Endothelial cell of umbilical vein (primary cell): ENCODE results near the gene MAPKAP1. TPM values are rescaled to one million over a fixed set of nuclear protein-coding genes. Genes with fewer than 3 reads are reported as not detected.

Experiments used
- BruUV-seq: library from RNA; stranded (reverse); fragments of 400-500 nt; replicated peaks from 2 replicates; lab custom pipeline; 2021; lab: Mats Ljungman, UMichigan
- CTCF ChIA-PET: fragments of 300-600, 350-600 bp; sonication (Branson Sonifier 250); formaldehyde crosslinking; loops from one replicate; lab custom pipeline; 2021; ENCODE audit warnings: antibody characterized with exemption, inconsistent platforms; lab: Charles Lee
- POLR2A ChIA-PET: fragments of 300-600, 350-600 bp; sonication (Branson Sonifier 250); formaldehyde crosslinking; loops from one replicate; lab custom pipeline; 2021; ENCODE audit warnings: antibody characterized with exemption, inconsistent platforms; lab: Charles Lee
- DNase-seq: peaks from one replicate; pipeline ENCODE4 v3.0.0-alpha.2; 2011; ENCODE audit warnings: low read depth, low spot score
- FAIRE-seq: peaks from 2 replicates; lab custom pipeline; 2011; peaks lifted over from hg19 to GRCh38; lab: Jason Lieb, UNC
- H2AFZ ChIP-seq: 2 replicates; pipeline ENCODE4 v1.6.0; 2012; ENCODE audit warnings: low read depth, low read length, control low read depth, inconsistent platforms
- H3K27ac ChIP-seq: 2 replicates; pipeline ENCODE4 v1.5.1; 2011; ENCODE audit warnings: low read depth, mild to moderate bottlenecking, control low read depth, low read length, moderate library complexity; ENCODE audit not compliant: insufficient read depth
- H3K27me3 ChIP-seq, 2 experiments: 2 replicates each; pipeline versions ENCODE4 v1.6.0 to v1.6.1; 2011; ENCODE audit warnings: low read length in 2 of 2, mixed read lengths in 1 of 2; ENCODE audit not compliant: control insufficient read depth in 2 of 2, insufficient read depth in 2 of 2
- H3K36me3 ChIP-seq, 2 experiments: 2 replicates in 1 of 2; 3 replicates in 1 of 2; pipeline ENCODE4 v1.5.1; 2011; ENCODE audit warnings: low read length in 2 of 2, mild to moderate bottlenecking in 1 of 2, moderate library complexity in 1 of 2; ENCODE audit not compliant: control insufficient read depth in 2 of 2, insufficient read depth in 2 of 2; ENCODE audit errors: extremely low read depth in 1 of 2
- H3K4me1 ChIP-seq: 3 replicates; pipeline ENCODE4 v1.5.1; 2011; ENCODE audit warnings: mild to moderate bottlenecking, low read length; ENCODE audit not compliant: control insufficient read depth, insufficient read depth; ENCODE audit errors: extremely low read depth
- H3K4me2 ChIP-seq: 2 replicates; pipeline ENCODE4 v1.6.1; 2011; ENCODE audit warnings: low read length, control low read depth, mixed read lengths; ENCODE audit not compliant: insufficient read depth
- H3K4me3 ChIP-seq, 3 experiments: fragments of 200-600 bp in 1 of 3; sonication (generic), shearing (Covaris generic) in 1 of 3; replicated peaks in 1 of 3; 2 replicates each; pipeline ENCODE4 v1.5.1; 2011 to 2016; ENCODE audit warnings: control low read depth in 3 of 3, low read length in 3 of 3, mild to moderate bottlenecking in 2 of 3, inconsistent platforms in 1 of 3, low read depth in 1 of 3, moderate library complexity in 1 of 3; ENCODE audit not compliant: insufficient read depth in 1 of 3
- H3K79me2 ChIP-seq: 2 replicates; pipeline ENCODE4 v1.6.0; 2012; ENCODE audit warnings: low read length, inconsistent platforms; ENCODE audit not compliant: control insufficient read depth, insufficient read depth
- H3K9ac ChIP-seq: replicated peaks from 2 replicates; pipeline ENCODE3; 2011; ENCODE audit warnings: low read length, control low read depth; ENCODE audit not compliant: insufficient read depth; ENCODE audit errors: extremely low read depth
- H3K9me1 ChIP-seq: replicated peaks from 3 replicates; pipeline ENCODE4 v1.6.0; 2011; ENCODE audit warnings: mild to moderate bottlenecking, low read length; ENCODE audit not compliant: control insufficient read depth, insufficient read depth; ENCODE audit errors: extremely low read depth
- H3K9me3 ChIP-seq: replicated peaks from 2 replicates; pipeline ENCODE4 v1.5.1; 2012; ENCODE audit warnings: low read length, inconsistent platforms; ENCODE audit not compliant: control insufficient read depth, insufficient read depth
- H4K20me1 ChIP-seq: replicated peaks from 2 replicates; pipeline ENCODE3; 2011; ENCODE audit warnings: mild to moderate bottlenecking, low read length; ENCODE audit not compliant: control insufficient read depth, insufficient read depth; ENCODE audit errors: extremely low read depth
- CTCF ChIP-seq, 2 donors: IDR thresholded peaks; 1 replicate in 1 of 2; 2 replicates in 1 of 2; pipeline ENCODE4 v1.5.1; 2011; ENCODE audit warnings: low read length in 2 of 2, mild to moderate bottlenecking in 2 of 2, moderate library complexity in 2 of 2, control low read depth in 1 of 2, inconsistent platforms in 1 of 2, low read depth in 1 of 2; ENCODE audit not compliant: insufficient read depth in 1 of 2; ENCODE audit errors: extremely low read depth in 1 of 2
- EZH2 ChIP-seq: IDR thresholded peaks from 2 replicates; pipeline ENCODE4 v1.6.1; 2012; ENCODE audit warnings: borderline replicate concordance, low read depth, mild to moderate bottlenecking, moderate library complexity, low read length, inconsistent platforms; ENCODE audit not compliant: severe bottlenecking
- FOS ChIP-seq: IDR thresholded peaks from 2 replicates; pipeline ENCODE4 v1.6.1; 2011; ENCODE audit warnings: mild to moderate bottlenecking, low read length, moderate library complexity, borderline replicate concordance; ENCODE audit not compliant: insufficient read depth
- GATA2 ChIP-seq: IDR thresholded peaks from 2 replicates; pipeline ENCODE4 v1.7.0; 2011; ENCODE audit warnings: low read depth, mild to moderate bottlenecking, moderate library complexity, mixed read lengths, low read length; ENCODE audit not compliant: insufficient read length, insufficient read depth
- JUN ChIP-seq: IDR thresholded peaks from 2 replicates; pipeline ENCODE4 v1.6.1; 2011; ENCODE audit warnings: borderline replicate concordance, low read depth; ENCODE audit not compliant: insufficient read length, insufficient read depth
- MAX ChIP-seq: IDR thresholded peaks from 2 replicates; pipeline ENCODE4 v1.6.1; 2011; ENCODE audit not compliant: insufficient read depth, insufficient read length
- MYC ChIP-seq: IDR thresholded peaks from one replicate; pipeline ENCODE4 v1.6.1; 2011; ENCODE audit warnings: mild to moderate bottlenecking, low read depth, low read length
- POLR2A ChIP-seq: IDR thresholded peaks from 2 replicates; pipeline ENCODE4 v1.6.1; 2012; ENCODE audit warnings: low read depth, mild to moderate bottlenecking, control low read depth, low read length
- POLR2AphosphoS5 ChIP-seq: IDR thresholded peaks from 2 replicates; pipeline ENCODE4 v1.6.1; 2012; ENCODE audit warnings: low read depth, mild to moderate bottlenecking, control low read depth, low read length, moderate library complexity; ENCODE audit not compliant: insufficient read depth
- dilution Hi-C: fragments of 300-500 bp; cut with MboI; formaldehyde crosslinking; loops from one replicate; pipeline ENCODE4 v1.15.0; 2019; ENCODE audit warnings: low sequenced_read_pairs; ENCODE audit not compliant: extremely low pct_ligation_motif_present
- intact Hi-C: fragments of 100-400 bp; cut with micrococcal nuclease; formaldehyde crosslinking; loops from one replicate; pipeline ENCODE4 v1.10.0; 2022
- polyA plus RNA-seq, 4 experiments: library from polyadenylated mRNA; depleted of rRNA in 3 of 4; stranded (reverse) in 3 of 4; unstranded in 1 of 4; fragments of >200 nt; gene quantifications; 2 replicates each; pipeline versions ENCODE4 v1.2.1 to v1.2.3, GENCODE V29; 2011 to 2012; ENCODE audit warnings: missing spikeins in 1 of 4
- total RNA-seq: library from RNA; stranded (reverse); gene quantifications from 2 replicates; pipeline ENCODE4 v1.2.3, GENCODE V29; 2021

MAPKAP1 gene
- total and polyA plus RNA-seq, 2 donors (not counting 3 experiments of a cell fraction or from before 2014, with no cell fraction given) = 61.9 to 99.1 TPM

GRCh38 chr9:125551781-125552180 is 155.2 kb downstream of the MAPKAP1 start:
- ChIA-PET POLR2A (interaction anchor here (0.7 kb wide), 1 partner anchor 77 kb away, joined by 3 read pairs; no protein-coding TSS in a partner anchor), CTCF (interaction anchor here (1.0 to 2.8 kb wide), 2 partner anchors 9 to 144 kb away, joined by 3 to 18 read pairs; no protein-coding TSS in a partner anchor)
- TF ChIP-seq JUN (no peak), MYC (no peak), EZH2 (no peak), FOS (no peak), POLR2A (no peak), CTCF (IDR thresholded peaks at IDR 0.05; ENCODE audit: extremely low read depth in 1 of 2, insufficient read depth in 1 of 2, low read depth in 1 of 2, low read length in 2 of 2) (no peak), MAX (no peak), GATA2 (no peak), POLR2AphosphoS5 (no peak)
- Histone ChIP-seq H3K4me2 (no peak overlapping the region), H3K9me1 (no peaks in the 10 kb centered on the region), H3K9ac (no peak overlapping the region), H3K4me3 (no peak overlapping the region), H3K4me1 (peaks cover 43% of the 10 kb centered on the region), H3K79me2 (no peaks in the 10 kb centered on the region), H3K27ac (no peak overlapping the region), H3K27me3 (no peaks in the 10 kb centered on the region), H3K36me3 (no peaks in the 10 kb centered on the region), H4K20me1 (no peaks in the 10 kb centered on the region), H2AFZ (no peak overlapping the region), H3K9me3 (no peaks in the 10 kb centered on the region)
- dilution Hi-C loops (no loop called here), intact Hi-C loops (no loop called here)
- DNase-seq = no peak
- no TSS peak for BruUV-seq
- FAIRE-seq = no peak
